ENCODE measurements around the gene FHIT.

Gene FHIT

GRCh38 chr3:61118830-61119229 lies 132.4 kb downstream of the FHIT start:
- no peak for DNase-seq (ENCODE audit: low spot score)
- H3K27ac ChIP-seq, result no peak overlapping the region
- no peak for TF ChIP-seq CTCF (conservative IDR thresholded peaks at IDR 0.05; ENCODE audit: low read depth)
- ChIA-PET POLR2A (ENCODE audit: low non-redundant PET) (no interaction called here), CTCF (no interaction called here)

- DNase-seq (ENCODE audit: low spot score), result no peak
- CTCF ChIA-PET, result no interaction called here
- POLR2A ChIA-PET (ENCODE audit: low non-redundant PET), result no interaction called here
- no peak for TF ChIP-seq CTCF (conservative IDR thresholded peaks at IDR 0.05; ENCODE audit: low read depth)
- H3K27ac ChIP-seq, result no peak overlapping the region
These were observed 134.0 kb downstream of the FHIT start for GRCh38 chr3:61117045-61117898.

- POLR2A ChIA-PET (ENCODE audit: low non-redundant PET), result no interaction called here
- CTCF ChIA-PET, result no interaction called here
- no peak for TF ChIP-seq CTCF (conservative IDR thresholded peaks at IDR 0.05; ENCODE audit: low read depth)
- H3K27ac ChIP-seq, result no peak overlapping the region
- DNase-seq (ENCODE audit: low spot score), result no peak
These were observed 136.8 kb downstream of the FHIT start for GRCh38 chr3:61114316-61114953.

GRCh38 chr3:61111825-61112224 lies 139.4 kb downstream of the FHIT start:
- no peak for DNase-seq (ENCODE audit: low spot score)
- ChIA-PET CTCF (no interaction called here), POLR2A (ENCODE audit: low non-redundant PET) (no interaction called here)
- H3K27ac ChIP-seq, result no peak overlapping the region
- TF ChIP-seq CTCF (conservative IDR thresholded peaks at IDR 0.05; ENCODE audit: low read depth), result no peak

GRCh38 chr3:61110576-61110975 lies 140.7 kb downstream of the FHIT start:
- POLR2A ChIA-PET (ENCODE audit: low non-redundant PET), result no interaction called here
- no peak overlapping the region for H3K27ac ChIP-seq
- CTCF ChIA-PET, result no interaction called here
- no peak for TF ChIP-seq CTCF (conservative IDR thresholded peaks at IDR 0.05; ENCODE audit: low read depth)
- no peak for DNase-seq (ENCODE audit: low spot score)

GRCh38 chr3:61108247-61109019 lies 142.8 kb downstream of the FHIT start:
- TF ChIP-seq CTCF (conservative IDR thresholded peaks at IDR 0.05; ENCODE audit: low read depth), result no peak
- ChIA-PET CTCF (no interaction called here), POLR2A (ENCODE audit: low non-redundant PET) (no interaction called here)
- H3K27ac ChIP-seq, result no peak overlapping the region
- no peak for DNase-seq (ENCODE audit: low spot score)
